Measurements from ENCODE around the gene LLGL1.

The LLGL1 gene

GRCh38 chr17:18245038-18245776 lies 19.8 kb downstream of the LLGL1 start:
- no peak overlapping the region for H3K4me2 ChIP-seq (ENCODE audit: insufficient read depth, low read length, poor library complexity, severe bottlenecking)
- peaks cover 0 to 9% of the 10 kb centered on the region in 2 donors for H3K4me1 ChIP-seq (ENCODE audit: control insufficient read depth in 2 of 2, insufficient read depth in 1 of 2, low read depth in 1 of 2, low read length in 2 of 2)
- peak overlapping the region; percentile 52 for H4K8ac ChIP-seq (ENCODE audit: low read depth, low read length)
- H3K23ac ChIP-seq (ENCODE audit: low read depth, low read length, poor library complexity) = no peak overlapping the region
- H2BK120ac ChIP-seq (ENCODE audit: low read depth, low read length) = no peak overlapping the region
- no peak overlapping the region for H3K4ac ChIP-seq (ENCODE audit: low read length)
- no peak overlapping the region for H2BK12ac ChIP-seq (ENCODE audit: low read length)
- no peak overlapping the region for H3K27ac ChIP-seq (replicated peaks; ENCODE audit: low read length)
- H3K4me3 ChIP-seq (ENCODE audit: low read length in 2 of 2) = no peak overlapping the region
- H3K9ac ChIP-seq (ENCODE audit: low read depth, low read length, poor library complexity) = peak overlapping the region; percentile 68
- peaks cover 69 to 89% of the 10 kb centered on the region in 2 donors for H3K36me3 ChIP-seq (replicated peaks in 1 of 2; ENCODE audit: control insufficient read depth in 2 of 2, insufficient read depth in 2 of 2, low read length in 2 of 2)
- no peak overlapping the region for H3K18ac ChIP-seq (ENCODE audit: low read length)
- no peak overlapping the region for H3K14ac ChIP-seq (ENCODE audit: low read length)
- H3K79me1 ChIP-seq (ENCODE audit: low read depth, low read length) = peaks cover 11% of the 10 kb centered on the region
- no CpG with 5 or more reads among the region's 21 CpGs for WGBS, 2 donors (ENCODE audit: extremely low coverage in 2 of 2, insufficient read length in 2 of 2, insufficient replicate concordance in 1 of 2)
- H4K91ac ChIP-seq (ENCODE audit: low read depth, low read length, poor library complexity) = no peak overlapping the region
- peaks cover 0 to 3% of the 10 kb centered on the region in 2 donors for H3K9me3 ChIP-seq (replicated peaks in 1 of 2; ENCODE audit: control insufficient read depth in 2 of 2, insufficient read depth in 1 of 2, low read depth in 1 of 2, low read length in 2 of 2)
- no peaks in the 10 kb centered on the region for H3K27me3 ChIP-seq (ENCODE audit: control insufficient read depth in 3 of 3, insufficient read depth in 3 of 3, low read depth in 1 of 3, low read length in 3 of 3)
- no peak overlapping the region for H2AFZ ChIP-seq (ENCODE audit: low read length)
- H2BK5ac ChIP-seq (ENCODE audit: low read length) = no peak overlapping the region
- no peak overlapping the region for H2AK5ac ChIP-seq (ENCODE audit: low read depth, low read length)
- no peak for DNase-seq (ENCODE audit: low spot score)
- no peak overlapping the region for H2BK15ac ChIP-seq (ENCODE audit: low read length)

GRCh38 chr17:18246109-18246725 lies 20.8 kb downstream of the LLGL1 start:
- H4K8ac ChIP-seq (ENCODE audit: low read depth, low read length) = peak overlapping the region; percentile 48
- no CpG with 5 or more reads among the region's 24 CpGs for WGBS, 2 donors (ENCODE audit: extremely low coverage in 2 of 2, insufficient read length in 2 of 2, insufficient replicate concordance in 1 of 2)
- no peak overlapping the region for H3K27ac ChIP-seq (replicated peaks; ENCODE audit: low read length)
- peaks cover 0 to 3% of the 10 kb centered on the region in 2 donors for H3K9me3 ChIP-seq (replicated peaks in 1 of 2; ENCODE audit: control insufficient read depth in 2 of 2, insufficient read depth in 1 of 2, low read depth in 1 of 2, low read length in 2 of 2)
- no peaks in the 10 kb centered on the region for H3K27me3 ChIP-seq (ENCODE audit: control insufficient read depth in 3 of 3, insufficient read depth in 3 of 3, low read depth in 1 of 3, low read length in 3 of 3)
- no peak for DNase-seq (ENCODE audit: low spot score)
- H3K4ac ChIP-seq (ENCODE audit: low read length) = no peak overlapping the region
- no peak overlapping the region for H2BK15ac ChIP-seq (ENCODE audit: low read length)
- no peak overlapping the region for H3K4me3 ChIP-seq (ENCODE audit: low read length in 2 of 2)
- H3K14ac ChIP-seq (ENCODE audit: low read length) = no peak overlapping the region
- H2BK12ac ChIP-seq (ENCODE audit: low read length) = no peak overlapping the region
- H3K4me1 ChIP-seq (ENCODE audit: control insufficient read depth in 2 of 2, insufficient read depth in 1 of 2, low read depth in 1 of 2, low read length in 2 of 2) = peaks cover 0 to 9% of the 10 kb centered on the region in 2 donors
- peaks cover 11% of the 10 kb centered on the region for H3K79me1 ChIP-seq (ENCODE audit: low read depth, low read length)
- H3K4me2 ChIP-seq (ENCODE audit: insufficient read depth, low read length, poor library complexity, severe bottlenecking) = no peak overlapping the region
- H4K91ac ChIP-seq (ENCODE audit: low read depth, low read length, poor library complexity) = no peak overlapping the region
- H2BK120ac ChIP-seq (ENCODE audit: low read depth, low read length) = no peak overlapping the region
- H3K9ac ChIP-seq (ENCODE audit: low read depth, low read length, poor library complexity) = peak overlapping the region; percentile 66
- peak overlapping the region; percentile 89 for H2AK5ac ChIP-seq (ENCODE audit: low read depth, low read length)
- H3K23ac ChIP-seq (ENCODE audit: low read depth, low read length, poor library complexity) = peak overlapping the region; percentile 11
- no peak overlapping the region for H2BK5ac ChIP-seq (ENCODE audit: low read length)
- H2AFZ ChIP-seq (ENCODE audit: low read length) = no peak overlapping the region
- H3K18ac ChIP-seq (ENCODE audit: low read length) = no peak overlapping the region
- H3K36me3 ChIP-seq (replicated peaks in 1 of 2; ENCODE audit: control insufficient read depth in 2 of 2, insufficient read depth in 2 of 2, low read length in 2 of 2) = peaks cover 68 to 89% of the 10 kb centered on the region in 2 donors

GRCh38 chr17:18246880-18247612 lies 21.6 kb downstream of the LLGL1 start:
- peaks cover 0 to 9% of the 10 kb centered on the region in 2 donors for H3K4me1 ChIP-seq (ENCODE audit: control insufficient read depth in 2 of 2, insufficient read depth in 1 of 2, low read depth in 1 of 2, low read length in 2 of 2)
- H3K36me3 ChIP-seq (replicated peaks in 1 of 2; ENCODE audit: control insufficient read depth in 2 of 2, insufficient read depth in 2 of 2, low read length in 2 of 2) = peaks cover 68 to 89% of the 10 kb centered on the region in 2 donors
- H3K79me1 ChIP-seq (ENCODE audit: low read depth, low read length) = peaks cover 7% of the 10 kb centered on the region
- peak overlapping the region; percentile 89 for H2AK5ac ChIP-seq (ENCODE audit: low read depth, low read length)
- H2AFZ ChIP-seq (ENCODE audit: low read length) = no peak overlapping the region
- H2BK5ac ChIP-seq (ENCODE audit: low read length) = no peak overlapping the region
- no peak overlapping the region for H4K91ac ChIP-seq (ENCODE audit: low read depth, low read length, poor library complexity)
- H3K9ac ChIP-seq (ENCODE audit: low read depth, low read length, poor library complexity) = peak overlapping the region; percentile 53
- peak overlapping the region; percentile 3 for H3K14ac ChIP-seq (ENCODE audit: low read length)
- H3K27me3 ChIP-seq (ENCODE audit: control insufficient read depth in 3 of 3, insufficient read depth in 3 of 3, low read depth in 1 of 3, low read length in 3 of 3) = no peaks in the 10 kb centered on the region
- peak overlapping the region; percentile 72 for H3K18ac ChIP-seq (ENCODE audit: low read length)
- peak overlapping the region; percentile 47 for H3K4me2 ChIP-seq (ENCODE audit: insufficient read depth, low read length, poor library complexity, severe bottlenecking)
- no CpG with 5 or more reads among the region's 46 CpGs for WGBS, 2 donors (ENCODE audit: extremely low coverage in 2 of 2, insufficient read length in 2 of 2, insufficient replicate concordance in 1 of 2)
- no peak overlapping the region for H3K27ac ChIP-seq (replicated peaks; ENCODE audit: low read length)
- H4K8ac ChIP-seq (ENCODE audit: low read depth, low read length) = no peak overlapping the region
- peak overlapping the region in 1 of 2 donors; percentile 55 for H3K4me3 ChIP-seq (ENCODE audit: low read length in 2 of 2)
- H3K9me3 ChIP-seq (replicated peaks in 1 of 2; ENCODE audit: control insufficient read depth in 2 of 2, insufficient read depth in 1 of 2, low read depth in 1 of 2, low read length in 2 of 2) = peaks cover 0 to 3% of the 10 kb centered on the region in 2 donors
- no peak overlapping the region for H3K4ac ChIP-seq (ENCODE audit: low read length)
- no peak overlapping the region for H2BK15ac ChIP-seq (ENCODE audit: low read length)
- H3K23ac ChIP-seq (ENCODE audit: low read depth, low read length, poor library complexity) = peak overlapping the region; percentile 75
- H2BK12ac ChIP-seq (ENCODE audit: low read length) = no peak overlapping the region
- no peak for DNase-seq (ENCODE audit: low spot score)
- no peak overlapping the region for H2BK120ac ChIP-seq (ENCODE audit: low read depth, low read length)

- no peak overlapping the region for H3K18ac ChIP-seq (ENCODE audit: low read length)
- H3K14ac ChIP-seq (ENCODE audit: low read length) = no peak overlapping the region
- peak overlapping the region; percentile 53 for H3K9ac ChIP-seq (ENCODE audit: low read depth, low read length, poor library complexity)
- peaks cover 0 to 9% of the 10 kb centered on the region in 2 donors for H3K4me1 ChIP-seq (ENCODE audit: control insufficient read depth in 2 of 2, insufficient read depth in 1 of 2, low read depth in 1 of 2, low read length in 2 of 2)
- no peak overlapping the region for H2BK5ac ChIP-seq (ENCODE audit: low read length)
- no peak overlapping the region for H2BK15ac ChIP-seq (ENCODE audit: low read length)
- H4K91ac ChIP-seq (ENCODE audit: low read depth, low read length, poor library complexity) = no peak overlapping the region
- H3K9me3 ChIP-seq (replicated peaks in 1 of 2; ENCODE audit: control insufficient read depth in 2 of 2, insufficient read depth in 1 of 2, low read depth in 1 of 2, low read length in 2 of 2) = peaks cover 0 to 3% of the 10 kb centered on the region in 2 donors
- H3K4ac ChIP-seq (ENCODE audit: low read length) = no peak overlapping the region
- H3K36me3 ChIP-seq (replicated peaks in 1 of 2; ENCODE audit: control insufficient read depth in 2 of 2, insufficient read depth in 2 of 2, low read length in 2 of 2) = peaks cover 68 to 89% of the 10 kb centered on the region in 2 donors
- peak overlapping the region; percentile 75 for H3K23ac ChIP-seq (ENCODE audit: low read depth, low read length, poor library complexity)
- DNase-seq (ENCODE audit: low spot score) = no peak
- no peak overlapping the region for H2AFZ ChIP-seq (ENCODE audit: low read length)
- H2AK5ac ChIP-seq (ENCODE audit: low read depth, low read length) = peak overlapping the region; percentile 6
- peaks cover 7% of the 10 kb centered on the region for H3K79me1 ChIP-seq (ENCODE audit: low read depth, low read length)
- WGBS, 2 donors (ENCODE audit: extremely low coverage in 2 of 2, insufficient read length in 2 of 2, insufficient replicate concordance in 1 of 2) = no CpG with 5 or more reads among the region's 30 CpGs
- H3K27me3 ChIP-seq (ENCODE audit: control insufficient read depth in 3 of 3, insufficient read depth in 3 of 3, low read depth in 1 of 3, low read length in 3 of 3) = no peaks in the 10 kb centered on the region
- H4K8ac ChIP-seq (ENCODE audit: low read depth, low read length) = peak overlapping the region; percentile 45
- no peak overlapping the region for H3K4me2 ChIP-seq (ENCODE audit: insufficient read depth, low read length, poor library complexity, severe bottlenecking)
- no peak overlapping the region for H3K27ac ChIP-seq (replicated peaks; ENCODE audit: low read length)
- no peak overlapping the region for H2BK12ac ChIP-seq (ENCODE audit: low read length)
- H3K4me3 ChIP-seq (ENCODE audit: low read length in 2 of 2) = peak overlapping the region in 1 of 2 donors; percentile 52
- H2BK120ac ChIP-seq (ENCODE audit: low read depth, low read length) = no peak overlapping the region
Observed at GRCh38 chr17:18247613-18248001, 22.2 kb downstream of the LLGL1 start.
